HepG2 (cell line): Measurements from ENCODE around the gene HSD17B11. TPM values are rescaled to one million over a fixed set of nuclear protein-coding genes. Genes with fewer than 3 reads are reported as not detected.

Experiments used
- ATAC-seq: fragments of 200-7000 bp; cut with Tn5 transposase; 3 replicates; pipeline ENCODE4 v1.9.1; 2020; ENCODE audit warnings: mild to moderate bottlenecking, moderate library complexity
- BruUV-seq: library from RNA; stranded (reverse); fragments of 400-500 nt; replicated peaks from 2 replicates; lab custom pipeline; 2021; lab: Mats Ljungman, UMichigan
- CTCF ChIA-PET: fragments of 300-600 bp; formaldehyde crosslinking; extraction: SDS; loops from one replicate; lab custom pipeline; 2021; ENCODE audit warnings: low total read pairs, inconsistent platforms, low intra/inter-chr PET ratio; lab: Yijun Ruan, JAX
- POLR2A ChIA-PET: fragments of 350-600 bp; sonication (Branson Sonifier 250); formaldehyde crosslinking; loops from one replicate; lab custom pipeline; 2020; ENCODE audit warnings: antibody characterized with exemption, inconsistent platforms; lab: Yijun Ruan, JAX
- DNase-seq: peaks from one replicate; pipeline ENCODE4 v3.0.0-alpha.2; 2015; ENCODE audit warnings: low spot score
- FAIRE-seq: peaks from 3 replicates; lab custom pipeline; 2011; peaks lifted over from hg19 to GRCh38; lab: Jason Lieb, UNC
- H2AFZ ChIP-seq: one replicate; pipeline ENCODE4 v1.6.1; 2011; ENCODE audit warnings: low read length, inconsistent platforms
- H3K27ac ChIP-seq: fragments of 300-600 bp; 3 replicates; pipeline ENCODE4 v1.8.0; 2011; ENCODE audit warnings: mixed run types, mild to moderate bottlenecking, mixed read lengths, low read length, inconsistent platforms; ENCODE audit not compliant: insufficient read depth; ENCODE audit errors: extremely low read length
- H3K27me3 ChIP-seq, 2 experiments: fragments of 200-600 bp in 1 of 2; 2 replicates in 1 of 2; 3 replicates in 1 of 2; pipeline versions ENCODE4 v1.6.0 to v1.8.0; 2011; ENCODE audit warnings: low read length in 2 of 2, mild to moderate bottlenecking in 2 of 2, moderate library complexity in 2 of 2, inconsistent platforms in 1 of 2; ENCODE audit not compliant: insufficient read depth in 2 of 2, control insufficient read depth in 1 of 2
- H3K36me3 ChIP-seq, 2 experiments: fragments of 200-600 bp in 1 of 2; replicated peaks in 1 of 2; 2 replicates in 1 of 2; 3 replicates in 1 of 2; pipeline versions ENCODE4 v1.5.1 to v1.8.0; 2011; ENCODE audit warnings: low read length in 2 of 2, inconsistent platforms in 1 of 2; ENCODE audit not compliant: insufficient read depth in 2 of 2, control insufficient read depth in 1 of 2
- H3K4me1 ChIP-seq: 2 replicates; pipeline ENCODE4 v1.5.1; 2012; ENCODE audit warnings: low read length, inconsistent platforms; ENCODE audit not compliant: insufficient read depth
- H3K4me2 ChIP-seq: 2 replicates; pipeline ENCODE4 v1.6.0; 2011; ENCODE audit warnings: low read depth, low read length, inconsistent platforms
- H3K4me3 ChIP-seq, 3 experiments: fragments of 200-600 bp in 1 of 3; sonication (generic), shearing (Covaris generic) in 1 of 3; replicated peaks in 1 of 3; 2 replicates each; pipeline ENCODE4 v1.5.1; 2011 to 2016; ENCODE audit warnings: low read length in 3 of 3, inconsistent platforms in 2 of 3, low read depth in 2 of 3, mild to moderate bottlenecking in 2 of 3, control low read depth in 1 of 3, mixed read lengths in 1 of 3; ENCODE audit not compliant: insufficient read depth in 1 of 3
- H3K79me2 ChIP-seq: one replicate; pipeline ENCODE4 v1.6.1; 2011; ENCODE audit warnings: low read length, inconsistent platforms; ENCODE audit not compliant: insufficient read depth
- H3K9ac ChIP-seq: 2 replicates; pipeline ENCODE4 v1.6.0; 2011; ENCODE audit warnings: mild to moderate bottlenecking, low read depth, low read length, inconsistent platforms; ENCODE audit not compliant: insufficient read depth
- H3K9me3 ChIP-seq: 2 replicates; pipeline ENCODE4 v1.5.1; 2012; ENCODE audit warnings: mild to moderate bottlenecking, low read length
- H4K20me1 ChIP-seq: 2 replicates; pipeline ENCODE4 v1.6.0; 2011; ENCODE audit warnings: inconsistent platforms, mild to moderate bottlenecking, low read length, moderate library complexity; ENCODE audit not compliant: insufficient read depth
- ARID5B ChIP-seq: IDR thresholded peaks from 2 replicates; pipeline ENCODE4 v1.4.0; 2020; ENCODE audit warnings: mild to moderate bottlenecking, missing genetic modification reagents
- BORCS8-MEF2B ChIP-seq: sonication (generic); formaldehyde crosslinking; IDR thresholded peaks from 2 replicates; pipeline ENCODE4 v1.8.0; 2022; ENCODE audit warnings: mild to moderate bottlenecking, missing genetic modification reagents
- CEBPB ChIP-seq: IDR thresholded peaks from 2 replicates; pipeline ENCODE4 v1.6.1; 2011; ENCODE audit warnings: low read depth, low read length, improper control_type of control experiment, borderline replicate concordance
- CEBPG ChIP-seq: IDR thresholded peaks from 2 replicates; pipeline ENCODE4 v1.6.1; 2016
- HNF4A ChIP-seq: sonication (generic); formaldehyde crosslinking; IDR thresholded peaks from 2 replicates; pipeline ENCODE4 v1.4.0; 2020; ENCODE audit warnings: missing genetic modification reagents
- MLLT10 ChIP-seq: sonication (generic); formaldehyde crosslinking; IDR thresholded peaks from 2 replicates; pipeline ENCODE4 v1.4.0; 2020; ENCODE audit warnings: missing genetic modification reagents
- SALL1 ChIP-seq: sonication (generic); formaldehyde crosslinking; IDR thresholded peaks from 2 replicates; pipeline ENCODE4 v1.8.0; 2022; ENCODE audit warnings: mild to moderate bottlenecking, missing genetic modification reagents
- SOX13 ChIP-seq, 3 experiments: fragments of 450-650 bp in 1 of 3; sonication (generic) in 1 of 3; formaldehyde crosslinking in 1 of 3; IDR thresholded peaks in 2 of 3; conservative IDR thresholded peaks in 1 of 3; 2 replicates each; pipeline versions ENCODE4 v1.5.0 to v1.6.1; 2016 to 2020; ENCODE audit warnings: antibody characterized with exemption in 1 of 3, mild to moderate bottlenecking in 1 of 3, missing compliant biosample characterization in 1 of 3, missing genetic modification reagents in 1 of 3, moderate library complexity in 1 of 3
- SOX6 ChIP-seq, 2 experiments: fragments of 450-650 bp in 1 of 2; sonication (generic) in 1 of 2; formaldehyde crosslinking in 1 of 2; IDR thresholded peaks; 2 replicates each; pipeline versions ENCODE4 v1.4.0 to v1.6.1; 2017 to 2020; ENCODE audit warnings: antibody characterized with exemption in 1 of 2, mild to moderate bottlenecking in 1 of 2, missing genetic modification reagents in 1 of 2
- YEATS4 ChIP-seq: sonication (generic); formaldehyde crosslinking; IDR thresholded peaks from 2 replicates; pipeline ENCODE4 v1.4.0; 2020; ENCODE audit warnings: missing genetic modification reagents, borderline replicate concordance
- ZKSCAN8 ChIP-seq: IDR thresholded peaks from 2 replicates; pipeline ENCODE4 v1.6.1; 2016; ENCODE audit warnings: borderline replicate concordance, missing genetic modification reagents, missing compliant biosample characterization
- ZNF644 ChIP-seq: IDR thresholded peaks from 2 replicates; pipeline ENCODE4 v1.6.1; 2016; ENCODE audit warnings: low read depth
- ZNF670 ChIP-seq: sonication (generic); formaldehyde crosslinking; IDR thresholded peaks from 2 replicates; pipeline ENCODE4 v1.8.0; 2022; ENCODE audit warnings: mild to moderate bottlenecking, missing genetic modification reagents, borderline replicate concordance
- WGBS: methylation state at CpG from one replicate; pipeline ENCODE4 v1.1.6; 2017; ENCODE audit warnings: low lambda C conversion rate; 5-methylcytosine and 5-hydroxymethylcytosine counted together
- in situ Hi-C: cut with HindIII; loops from 2 replicates; pipeline ENCODE4 v1.10.0; 2017; ENCODE audit warnings: low pct_unique_long_range_greater_than_20kb; ENCODE audit not compliant: extremely low pct_ligation_motif_present
- intact Hi-C: fragments of 100-400 bp; cut with micrococcal nuclease; formaldehyde crosslinking; loops from one replicate; pipeline ENCODE4 v1.10.0; 2022; ENCODE audit not compliant: unreplicated experiment
- polyA plus RNA-seq, 8 experiments: library from polyadenylated mRNA; depleted of rRNA in 3 of 8; stranded (reverse) in 7 of 8; unstranded in 1 of 8; fragments of >200 nt; fragmentation: Illumina TruSeq in 4 of 8; extraction: Trizol in 4 of 8; gene quantifications; 2 replicates each; pipeline versions ENCODE4 v1.2.1 to v1.2.3, GENCODE V29; 2011 to 2016; ENCODE audit warnings: low read depth in 4 of 8, missing spikeins in 1 of 8, mixed read lengths in 1 of 8; ENCODE audit not compliant: insufficient read depth in 1 of 8
- total RNA-seq, 5 experiments: library from RNA; depleted of rRNA; stranded (reverse); fragments of >200 nt; fragmentation: Illumina TruSeq; extraction: Trizol; gene quantifications; 2 replicates each; pipeline ENCODE4 v1.2.3, GENCODE V29; 2016; ENCODE audit warnings: low read depth in 1 of 5

Gene HSD17B11
- total and polyA plus RNA-seq, 2 of the 13 experiments (the other 11 are each of a cell fraction or from before 2014, with no cell fraction given), result 121 to 158 TPM

GRCh38 chr4:87392183-87392582 lies 1.2 kb upstream of the HSD17B11 start:
- H3K79me2 ChIP-seq, result peaks cover 38% of the 10 kb centered on the region
- H3K4me3 ChIP-seq, result peak overlapping the region in 2 of 3 experiments; percentile 81 to 88; a peak in 3 of 6 replicates

More at GRCh38 chr4:87392183-87392582, 1.2 kb upstream of the HSD17B11 start:
- WGBS, result 46% methylated on average over 3 of the region's 3 CpGs
- 0 out of 2 replicates have a peak, but pooled peaks have one; percentile 61 for TF ChIP-seq ZNF644 (CRISPR knock-in tag)
- TF ChIP-seq MLLT10 (CRISPR knock-in tag), result no peak
- TF ChIP-seq CEBPB, result peak; percentile 84
- TF ChIP-seq SOX6 (IDR thresholded peaks at IDR 0.05), result no peak
- peak; percentile 11; the same call in 1 of the 2 replicates for TF ChIP-seq SOX6 (CRISPR knock-in tag; IDR thresholded peaks at IDR 0.05)
- peak; percentile 21; the same call in 1 of the 2 replicates for TF ChIP-seq ZNF670 (CRISPR knock-in tag)
- TF ChIP-seq HNF4A (CRISPR knock-in tag), result peak; percentile 57
- TF ChIP-seq BORCS8-MEF2B (CRISPR knock-in tag), result no peak
- TF ChIP-seq SALL1 (CRISPR knock-in tag), result peak; percentile 33; the same call in 1 of the 2 replicates
- no peak for TF ChIP-seq SOX13 (IDR thresholded peaks at IDR 0.05)
- peak in 1 of 2 experiments; percentile 59; a peak in 2 of 4 replicates for TF ChIP-seq SOX13 (CRISPR knock-in tag; conservative IDR thresholded peaks at IDR 0.05 in 1 of 2, IDR thresholded peaks at IDR 0.05 in 1 of 2)
- TF ChIP-seq ARID5B (CRISPR knock-in tag), result peak; percentile 37; the same call in 1 of the 2 replicates
- TF ChIP-seq ZKSCAN8, result peak; percentile 95
- peak; percentile 84 for TF ChIP-seq CEBPG
- no peak for TF ChIP-seq YEATS4 (CRISPR knock-in tag)
- TF ChIP-seq, all 625 proteins: peak for 10
- Histone ChIP-seq H3K36me3 (no peaks in the 10 kb centered on the region), H3K4me1 (peaks cover 19% of the 10 kb centered on the region), H3K27me3 (no peaks in the 10 kb centered on the region; a peak in 1 of 5 replicates), H2AFZ (peak overlapping the region; percentile 49), H3K9ac (peak overlapping the region; percentile 84; the same call in 1 of the 2 replicates), H3K4me2 (peak overlapping the region; percentile 93), H3K27ac (peak overlapping the region; percentile 87), H3K9me3 (no peaks in the 10 kb centered on the region), H4K20me1 (peaks cover 21% of the 10 kb centered on the region)
- BruUV-seq, result no TSS peak
- no peak for ATAC-seq
- ChIA-PET POLR2A (interaction anchor here (1.0 to 8.1 kb wide), 5 partner anchors 9 to 31 kb away, joined by 5 to 172 read pairs (median 13); partner anchors contain the start of gene NUDT9), CTCF (no interaction called here)
- peak; percentile 25 for DNase-seq
- peak; percentile 66 for FAIRE-seq
- in situ Hi-C loops, result no loop called here
- intact Hi-C loops, result no loop called here
